Naive B cell (primary cell): ENCODE measurements around the gene SIRT7. TPM values are rescaled to one million over a fixed set of nuclear protein-coding genes. Genes with fewer than 3 reads are reported as not detected.

ENCODE experiments used
- ATAC-seq, 2 donors: fragments of 150-1000 bp; cut with Tn5 transposase; 2 replicates each; pipeline ENCODE4 v1.10.0; 2021; ENCODE audit warnings: low read depth in 2 of 2, mild to moderate bottlenecking in 2 of 2, moderate library complexity in 2 of 2
- DNase-seq: peaks from one replicate; pipeline ENCODE4 v3.0.0; 2022
- H3K27ac Mint-ChIP-seq, 6 donors: one replicate each; pipeline ENCODE4 v1.8.0; 2020 to 2022; ENCODE audit warnings: mild to moderate bottlenecking in 6 of 6, mixed read lengths in 6 of 6, moderate library complexity in 5 of 6, inconsistent platforms in 2 of 6
- H3K27me3 Mint-ChIP-seq, 3 donors: one replicate each; pipeline ENCODE4 v1.8.0; 2021 to 2022; ENCODE audit warnings: mixed read lengths in 3 of 3, mild to moderate bottlenecking in 1 of 3
- H3K36me3 Mint-ChIP-seq, 2 donors: one replicate each; pipeline ENCODE4 v1.8.0; 2020 to 2022; ENCODE audit warnings: mixed read lengths in 2 of 2, inconsistent platforms in 1 of 2, mild to moderate bottlenecking in 1 of 2
- H3K4me1 Mint-ChIP-seq, 3 donors: one replicate each; pipeline ENCODE4 v1.8.0; 2020 to 2022; ENCODE audit warnings: mixed read lengths in 3 of 3, inconsistent platforms in 1 of 3, mild to moderate bottlenecking in 1 of 3, moderate library complexity in 1 of 3
- H3K4me3 Mint-ChIP-seq, 8 donors: one replicate each; pipeline ENCODE4 v1.8.0; 2020 to 2022; ENCODE audit warnings: mild to moderate bottlenecking in 8 of 8, mixed read lengths in 8 of 8, moderate library complexity in 8 of 8, inconsistent platforms in 2 of 8
- H3K9me3 Mint-ChIP-seq, 7 donors: one replicate each; pipeline ENCODE4 v1.8.0; 2020 to 2022; ENCODE audit warnings: mixed read lengths in 7 of 7, mild to moderate bottlenecking in 5 of 7, inconsistent platforms in 2 of 7, moderate library complexity in 1 of 7
- polyA plus RNA-seq, 6 donors: library from polyadenylated mRNA; unstranded; fragments of 300-500 nt; fragmentation: Illumina TruSeq; gene quantifications; one replicate each; pipeline ENCODE4 v1.2.3, GENCODE V29; 2021; ENCODE audit warnings: low read depth in 6 of 6

The SIRT7 gene
- polyA plus RNA-seq, 6 donors from 2014 or later = 23.6 to 41.3 (median 30.6) TPM

DNA sequence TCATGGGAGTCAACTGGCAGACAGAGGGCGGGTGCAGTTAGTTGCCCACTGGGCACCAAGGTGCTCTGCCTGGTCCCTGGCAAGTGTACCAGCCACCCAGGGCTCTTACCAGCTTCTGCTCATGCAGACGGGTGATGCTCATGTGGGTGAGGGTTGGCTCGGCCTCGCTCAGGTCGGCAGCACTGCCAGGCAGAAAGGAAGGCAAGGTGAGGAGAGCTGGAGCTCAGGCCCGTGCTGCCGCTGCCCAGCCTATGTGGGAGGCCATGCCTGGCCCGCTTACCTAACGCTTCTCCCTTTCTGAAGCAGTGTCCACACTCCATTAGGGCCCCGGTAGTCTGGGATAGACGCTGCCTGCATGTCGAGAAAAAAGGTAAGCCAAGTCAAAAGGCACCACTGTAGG, 2.6 kb downstream of the SIRT7 start:
- Mint-ChIP-seq H3K4me1 (peaks cover 26 to 41% (median 34%) of the 10 kb centered on the region in 3 donors), H3K9me3 (no peaks in the 10 kb centered on the region), H3K4me3 (peak overlapping the region in 3 of 8 donors; percentile 32 to 91 (median 59)), H3K27ac (peak overlapping the region in 1 of 6 donors; percentile 57), H3K27me3 (no peaks in the 10 kb centered on the region), H3K36me3 (no peaks in the 10 kb centered on the region)
- no peak for DNase-seq
- no peak for ATAC-seq

GRCh38 chr17:81914103-81914850, 3.7 kb downstream of the SIRT7 start:
- Mint-ChIP-seq H3K36me3 (no peaks in the 10 kb centered on the region), H3K27ac (no peak overlapping the region), H3K4me3 (peak overlapping the region in 2 of 8 donors; percentile 16 to 24), H3K27me3 (no peaks in the 10 kb centered on the region), H3K9me3 (no peaks in the 10 kb centered on the region), H3K4me1 (peaks cover 26 to 37% (median 34%) of the 10 kb centered on the region in 3 donors)
- DNase-seq (no peak), ATAC-seq (no peak)

DNA sequence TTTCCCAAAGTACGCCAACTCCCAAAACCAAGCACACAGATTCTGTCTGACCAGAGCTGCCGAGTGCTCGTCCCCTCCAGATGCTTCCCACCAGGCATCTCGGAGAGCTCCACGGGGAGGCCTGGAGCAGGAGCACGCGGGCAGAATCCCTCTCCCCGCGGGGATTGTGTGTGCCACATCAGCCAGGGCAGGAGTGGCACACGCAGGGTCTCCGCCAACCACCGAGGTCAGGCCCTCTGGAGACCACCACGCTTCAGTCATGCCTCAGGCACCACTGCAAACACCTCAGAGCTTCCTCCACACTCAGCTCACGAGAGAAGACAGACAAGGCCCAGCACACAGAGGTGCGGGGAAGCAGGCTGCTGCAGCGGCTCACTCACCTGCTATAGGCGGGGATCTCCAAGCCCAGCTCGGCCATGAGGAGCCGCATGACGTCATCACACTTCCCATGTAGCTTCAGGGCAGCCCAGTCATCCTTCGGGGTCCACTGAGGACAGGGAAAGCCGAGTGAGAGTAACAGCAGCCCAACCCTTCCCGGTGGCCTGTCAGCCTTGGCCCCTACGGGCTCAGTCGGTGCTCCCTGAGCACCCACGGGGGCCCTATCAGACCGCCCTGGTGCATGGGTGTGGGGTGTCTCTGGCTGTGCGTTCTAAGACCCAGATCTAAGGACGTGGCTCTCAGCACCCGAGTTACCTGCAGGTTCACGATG, 4.4 kb downstream of the SIRT7 start:
- Mint-ChIP-seq H3K36me3 (no peaks in the 10 kb centered on the region), H3K27ac (peak overlapping the region in 3 of 6 donors; percentile 1 to 32 (median 24)), H3K9me3 (no peaks in the 10 kb centered on the region), H3K4me3 (peak overlapping the region in 4 of 8 donors; percentile 7 to 83 (median 40)), H3K4me1 (peaks cover 26 to 32% (median 30%) of the 10 kb centered on the region in 3 donors), H3K27me3 (no peaks in the 10 kb centered on the region)
- DNase-seq = no peak
- no peak for ATAC-seq

DNA sequence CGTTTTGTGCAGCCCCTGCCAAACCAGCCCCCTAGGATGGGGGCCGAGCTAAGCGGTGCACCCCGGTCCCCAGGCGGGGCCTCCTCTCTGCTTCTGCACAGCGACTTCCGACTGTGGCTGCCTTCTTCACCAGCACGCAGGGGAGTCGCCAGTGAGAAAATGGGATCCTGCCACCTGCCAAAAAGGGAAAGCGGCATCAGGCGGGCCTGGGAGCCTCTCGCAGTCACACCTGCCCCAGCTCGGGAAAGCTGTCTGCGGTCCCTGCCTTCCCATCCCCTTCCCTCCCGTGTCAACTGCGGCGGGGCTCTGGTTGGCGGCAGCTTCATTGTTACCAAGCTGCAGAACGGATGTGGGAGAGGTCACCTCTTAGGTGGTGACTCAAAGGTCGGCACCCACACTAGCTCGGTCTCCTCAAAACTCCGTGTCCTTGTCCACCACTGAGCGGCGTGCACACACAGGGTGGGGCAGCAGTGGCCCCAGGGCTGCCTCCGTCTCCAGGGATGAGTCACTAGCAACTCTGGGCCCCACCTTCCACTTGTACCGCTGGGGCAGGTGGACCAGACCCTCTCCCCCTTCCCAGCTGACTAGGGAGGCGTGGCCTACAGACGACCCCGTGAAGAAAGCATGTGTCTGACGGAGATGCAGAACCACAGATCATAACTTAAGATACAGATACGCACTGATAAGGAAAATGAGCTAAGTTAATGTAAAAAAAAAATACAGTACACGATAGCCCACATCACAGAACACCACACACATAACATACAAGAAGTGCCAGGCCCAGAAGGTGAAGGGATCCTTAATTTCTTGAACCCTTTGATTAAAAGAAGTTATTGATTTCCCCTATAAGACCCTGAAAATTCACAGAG, 5.3 kb downstream of the SIRT7 start:
- H3K27ac Mint-ChIP-seq = peak overlapping the region in 3 of 6 donors; percentile 24 to 42 (median 32)
- no peaks in the 10 kb centered on the region for H3K27me3 Mint-ChIP-seq
- peak overlapping the region in 7 of 8 donors; percentile 26 to 83 (median 65) for H3K4me3 Mint-ChIP-seq
- H3K4me1 Mint-ChIP-seq = peaks cover 17 to 25% (median 23%) of the 10 kb centered on the region in 3 donors
- no peaks in the 10 kb centered on the region for H3K9me3 Mint-ChIP-seq
- DNase-seq = no peak
- H3K36me3 Mint-ChIP-seq = no peaks in the 10 kb centered on the region
- no peak for ATAC-seq

- Mint-ChIP-seq H3K4me3 (peak overlapping the region; percentile 61 to 88 (median 74)), H3K36me3 (no peaks in the 10 kb centered on the region), H3K9me3 (no peaks in the 10 kb centered on the region), H3K27ac (peak overlapping the region in 1 of 6 donors; percentile 43), H3K27me3 (no peaks in the 10 kb centered on the region), H3K4me1 (peaks cover 14 to 20% (median 18%) of the 10 kb centered on the region in 3 donors)
- ATAC-seq (no peak), DNase-seq (no peak)
These were observed 6.0 kb downstream of the SIRT7 start for GRCh38 chr17:81911969-81912368.

DNA sequence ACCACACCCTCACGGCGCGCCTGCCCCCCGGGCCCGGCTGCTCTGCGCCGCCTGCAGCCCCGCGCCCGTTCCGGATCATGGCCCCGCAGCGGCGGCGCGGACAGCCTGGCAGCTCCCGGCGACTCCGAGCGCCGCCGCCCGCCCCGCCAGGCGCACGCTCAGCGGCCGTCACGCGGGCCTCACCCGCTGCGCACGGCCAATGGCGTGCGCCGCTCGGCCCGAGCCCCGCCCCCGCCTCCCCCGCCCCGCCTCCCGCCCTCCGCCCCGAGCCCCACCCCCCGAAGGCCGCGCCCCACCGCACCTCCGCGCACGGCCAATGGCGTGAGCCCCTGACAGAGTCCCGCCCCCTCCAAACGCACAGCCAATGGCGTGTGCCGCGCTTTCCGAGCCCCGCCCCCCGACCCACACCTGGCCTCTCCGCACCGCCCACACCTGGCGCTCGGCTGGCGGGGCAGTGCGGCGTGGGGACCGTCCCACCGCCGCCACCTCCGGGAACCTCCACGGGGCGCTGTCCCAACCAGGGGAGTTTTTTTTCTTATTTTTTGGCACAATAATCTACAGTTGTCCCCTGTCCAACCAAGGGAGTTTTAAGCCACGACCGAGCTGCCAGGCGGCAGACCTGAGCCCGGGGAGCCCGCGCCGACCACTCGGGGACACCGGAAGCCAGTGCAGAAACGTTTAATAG, 6.6 kb downstream of the SIRT7 start, which contains the start of gene PCYT2:
Gene PCYT2 (minus strand): TSS at position 123 of the 685 bp plus-strand sequence. CDS start 44 bp downstream, at position 79.
- H3K9me3 Mint-ChIP-seq = no peaks in the 10 kb centered on the region
- peaks cover 10 to 16% (median 13%) of the 10 kb centered on the region in 3 donors for H3K4me1 Mint-ChIP-seq
- DNase-seq (peak; percentile 89), ATAC-seq (peak; percentile 92 to 93)
- H3K36me3 Mint-ChIP-seq = no peaks in the 10 kb centered on the region
- peak within 1 kb of the TSS; percentile 25 to 89 (median 75) for H3K27ac Mint-ChIP-seq
- H3K4me3 Mint-ChIP-seq = peak within 1 kb of the TSS; percentile 76 to 91 (median 87)
- no peaks in the 10 kb centered on the region for H3K27me3 Mint-ChIP-seq

DNA sequence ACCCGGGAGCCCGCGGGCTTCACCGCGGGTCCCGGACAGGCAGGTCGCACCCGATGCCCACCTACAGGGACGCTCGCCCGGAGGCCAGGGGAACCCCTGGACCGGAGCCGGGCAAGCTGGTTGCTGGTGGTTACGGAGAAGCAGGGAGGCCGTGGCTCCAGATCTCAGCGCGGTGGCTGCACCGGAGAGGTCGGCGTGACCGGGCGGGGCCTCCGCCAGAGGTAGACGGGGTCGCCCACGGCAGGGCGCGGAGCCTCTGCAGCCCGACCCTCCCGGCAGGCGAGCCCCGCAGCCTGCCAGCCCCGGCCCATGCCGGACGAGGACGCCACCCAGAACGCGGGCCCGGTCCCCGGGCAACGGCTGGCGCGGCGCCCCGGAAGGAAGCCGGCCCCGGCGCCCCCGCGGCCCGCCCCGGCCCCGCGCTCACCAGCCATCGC, 7.1 kb downstream of the SIRT7 start:
- H3K27ac Mint-ChIP-seq = peak overlapping the region in 2 of 6 donors; percentile 67 to 83
- peak in 1 of 2 donors; percentile 17 for ATAC-seq
- no peaks in the 10 kb centered on the region for H3K36me3 Mint-ChIP-seq
- peaks cover 5 to 13% (median 9%) of the 10 kb centered on the region in 3 donors for H3K4me1 Mint-ChIP-seq
- H3K4me3 Mint-ChIP-seq = peak overlapping the region; percentile 75 to 91 (median 87)
- no peak for DNase-seq
- no peaks in the 10 kb centered on the region for H3K27me3 Mint-ChIP-seq
- H3K9me3 Mint-ChIP-seq = no peaks in the 10 kb centered on the region

DNA sequence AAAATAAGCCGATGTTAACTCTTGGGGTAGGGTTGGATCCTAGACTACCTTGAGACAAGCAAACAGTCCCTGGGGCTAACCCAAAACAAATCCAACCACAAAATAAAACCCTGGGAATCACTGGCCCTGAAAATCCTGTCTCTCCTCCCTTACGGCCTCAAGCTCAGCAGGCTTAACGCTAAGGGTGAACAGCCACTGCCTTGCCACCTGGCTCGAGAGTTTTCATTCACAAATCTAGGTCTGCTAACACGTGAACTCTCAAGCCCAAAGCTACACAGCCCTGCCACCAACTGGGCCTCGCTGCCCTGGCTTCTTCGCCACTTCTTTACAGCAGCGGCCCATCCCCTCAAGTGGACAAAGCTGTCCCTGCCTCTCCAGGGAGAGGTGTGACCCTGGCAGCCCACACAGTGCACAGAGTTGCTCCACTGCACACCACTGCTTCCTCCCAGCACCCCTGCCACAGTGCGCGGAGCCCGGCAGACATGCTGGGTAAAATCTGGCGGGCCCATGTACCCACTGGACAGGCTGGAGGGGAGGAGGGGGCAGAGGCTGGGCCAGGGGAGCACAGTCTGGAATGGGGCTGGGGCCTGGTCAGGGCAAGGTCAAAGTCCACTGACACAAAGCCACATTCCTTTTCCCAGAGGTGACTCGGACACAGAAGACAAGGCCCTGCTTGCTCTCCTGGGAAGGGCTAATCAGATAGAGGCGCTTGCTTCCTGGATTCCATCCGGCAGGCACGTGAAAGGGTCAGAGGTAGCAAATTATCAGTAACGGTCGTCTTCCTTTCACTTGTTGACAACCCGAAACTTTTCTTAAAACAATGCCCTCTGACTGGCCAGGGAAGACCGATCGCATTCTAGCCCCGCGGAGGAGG, 7.8 kb downstream of the SIRT7 start:
- Mint-ChIP-seq H3K27me3 (no peaks in the 10 kb centered on the region), H3K9me3 (no peaks in the 10 kb centered on the region), H3K36me3 (no peaks in the 10 kb centered on the region), H3K4me3 (peak overlapping the region; percentile 75 to 91 (median 87)), H3K4me1 (peaks cover 2 to 8% (median 5%) of the 10 kb centered on the region in 3 donors), H3K27ac (peak overlapping the region in 5 of 6 donors; percentile 63 to 89 (median 83))
- DNase-seq (no peak), ATAC-seq (no peak)

- Mint-ChIP-seq H3K4me1 (peaks cover 2 to 6% (median 2%) of the 10 kb centered on the region in 3 donors), H3K9me3 (no peaks in the 10 kb centered on the region), H3K27ac (no peak overlapping the region), H3K27me3 (no peaks in the 10 kb centered on the region), H3K4me3 (peak overlapping the region in 5 of 8 donors; percentile 15 to 91 (median 75)), H3K36me3 (no peaks in the 10 kb centered on the region)
- DNase-seq = no peak
- no peak for ATAC-seq
These were observed 8.7 kb downstream of the SIRT7 start for GRCh38 chr17:81909231-81909630.

DNA sequence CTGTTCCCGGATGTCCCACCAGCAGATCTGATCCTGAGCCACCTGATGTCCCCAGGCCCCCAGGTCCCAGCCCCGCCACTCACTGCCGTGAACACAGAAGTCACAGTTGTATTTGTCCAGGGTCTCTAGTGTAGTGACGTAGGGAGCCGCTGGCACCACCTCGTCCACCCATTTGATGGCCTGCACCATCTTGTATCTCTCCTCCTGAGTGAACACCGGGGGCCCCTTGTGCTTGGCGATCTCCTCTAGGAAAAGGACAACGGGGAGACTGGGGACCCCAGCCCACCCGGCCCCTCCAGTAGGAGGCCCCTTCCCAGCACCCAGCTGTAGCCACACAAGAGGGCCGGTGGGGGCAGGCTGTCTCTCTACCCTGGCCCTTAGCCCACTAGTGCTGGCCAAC, 9.2 kb downstream of the SIRT7 start:
- ATAC-seq (no peak), DNase-seq (no peak)
- H3K4me1 Mint-ChIP-seq = peaks cover 2 to 6% (median 2%) of the 10 kb centered on the region in 3 donors
- no peaks in the 10 kb centered on the region for H3K9me3 Mint-ChIP-seq
- no peak overlapping the region for H3K4me3 Mint-ChIP-seq
- no peak overlapping the region for H3K27ac Mint-ChIP-seq
- no peaks in the 10 kb centered on the region for H3K36me3 Mint-ChIP-seq
- no peaks in the 10 kb centered on the region for H3K27me3 Mint-ChIP-seq

DNA sequence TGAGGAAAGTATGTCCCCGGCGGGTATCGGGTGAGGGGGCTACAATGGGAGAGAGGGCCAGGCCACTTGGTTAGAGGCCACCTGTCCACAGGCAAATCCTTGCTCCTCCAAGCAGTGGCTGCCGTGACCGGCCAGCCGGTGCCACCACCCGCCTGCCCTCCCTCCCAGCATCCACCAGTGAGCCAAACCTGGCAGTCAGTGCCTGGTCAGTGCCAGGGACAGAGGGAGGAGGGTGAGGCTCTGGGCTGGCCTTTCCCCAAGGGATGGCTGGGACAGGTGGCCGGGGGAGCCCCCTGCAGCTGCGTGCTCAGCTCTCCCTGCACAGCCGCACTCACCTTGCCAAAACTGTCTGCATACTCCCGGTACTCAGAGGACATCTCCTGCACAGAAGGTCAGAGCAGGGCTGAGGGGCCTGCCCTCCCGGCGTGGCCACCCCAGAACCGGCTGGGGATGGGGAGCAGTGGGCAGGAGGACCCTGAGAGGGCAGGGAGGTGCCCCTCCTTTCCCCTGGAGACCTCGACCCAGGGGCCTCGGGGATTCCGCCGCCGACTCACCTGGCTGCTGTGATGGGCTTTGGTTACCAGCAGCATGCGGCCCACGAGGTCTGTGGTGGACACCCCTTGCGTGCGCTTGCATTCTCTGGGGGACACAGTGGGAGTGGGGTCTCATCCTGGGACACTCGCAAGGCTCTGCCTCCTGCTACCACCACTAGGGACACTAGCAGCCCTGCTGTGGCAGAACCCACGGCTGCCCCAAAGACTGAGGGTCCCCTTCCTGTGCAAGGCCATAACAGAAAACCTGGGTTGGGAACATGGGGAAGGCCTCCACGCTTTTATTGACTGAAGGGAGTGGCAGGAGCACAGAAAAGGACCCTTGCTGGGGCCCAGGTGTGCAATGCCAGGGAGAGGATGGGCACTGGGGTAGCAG, 10.5 kb downstream of the SIRT7 start:
- Mint-ChIP-seq H3K27ac (no peak overlapping the region), H3K36me3 (no peaks in the 10 kb centered on the region), H3K4me1 (peaks cover 0 to 6% (median 2%) of the 10 kb centered on the region in 3 donors), H3K9me3 (no peaks in the 10 kb centered on the region), H3K27me3 (no peaks in the 10 kb centered on the region), H3K4me3 (no peak overlapping the region)
- no peak for ATAC-seq
- no peak for DNase-seq
